ENCODE results near the gene ADSS2.

DNA sequence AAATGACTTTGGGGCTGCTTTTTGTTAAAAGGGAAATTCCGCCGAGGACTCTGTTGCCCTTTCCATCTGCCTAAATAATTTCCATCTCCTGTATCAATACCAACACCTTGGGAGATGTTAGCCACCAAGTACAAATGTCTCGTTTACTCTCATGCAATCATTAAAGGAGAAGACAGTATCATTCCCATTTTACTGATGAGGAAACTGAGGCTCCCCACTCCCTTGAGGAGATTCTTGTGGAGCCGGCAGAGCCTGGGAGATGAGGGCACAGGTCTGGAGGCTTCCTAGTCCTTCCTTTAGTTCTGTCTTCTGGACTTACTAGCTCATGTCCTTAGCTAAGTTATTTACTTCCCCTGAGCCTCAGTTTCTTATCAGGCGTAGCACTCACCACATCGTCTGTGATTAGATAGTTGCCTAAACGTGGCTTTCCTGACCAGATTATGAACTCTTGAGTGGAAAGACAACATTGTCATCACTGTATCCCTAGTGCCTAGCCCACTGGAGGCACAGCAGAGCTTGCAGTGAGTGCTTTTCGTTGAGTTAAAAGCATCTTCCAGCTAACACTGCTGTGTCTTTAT is 81.6 kb downstream of the ADSS2 start:
- TF ChIP-seq, protein P1, sequence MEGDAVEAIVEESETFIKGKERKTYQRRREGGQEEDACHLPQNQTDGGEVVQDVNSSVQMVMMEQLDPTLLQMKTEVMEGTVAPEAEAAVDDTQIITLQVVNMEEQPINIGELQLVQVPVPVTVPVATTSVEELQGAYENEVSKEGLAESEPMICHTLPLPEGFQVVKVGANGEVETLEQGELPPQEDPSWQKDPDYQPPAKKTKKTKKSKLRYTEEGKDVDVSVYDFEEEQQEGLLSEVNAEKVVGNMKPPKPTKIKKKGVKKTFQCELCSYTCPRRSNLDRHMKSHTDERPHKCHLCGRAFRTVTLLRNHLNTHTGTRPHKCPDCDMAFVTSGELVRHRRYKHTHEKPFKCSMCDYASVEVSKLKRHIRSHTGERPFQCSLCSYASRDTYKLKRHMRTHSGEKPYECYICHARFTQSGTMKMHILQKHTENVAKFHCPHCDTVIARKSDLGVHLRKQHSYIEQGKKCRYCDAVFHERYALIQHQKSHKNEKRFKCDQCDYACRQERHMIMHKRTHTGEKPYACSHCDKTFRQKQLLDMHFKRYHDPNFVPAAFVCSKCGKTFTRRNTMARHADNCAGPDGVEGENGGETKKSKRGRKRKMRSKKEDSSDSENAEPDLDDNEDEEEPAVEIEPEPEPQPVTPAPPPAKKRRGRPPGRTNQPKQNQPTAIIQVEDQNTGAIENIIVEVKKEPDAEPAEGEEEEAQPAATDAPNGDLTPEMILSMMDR (IDR thresholded peaks at IDR 0.05) = no peak
- TF ChIP-seq POLR2A (IDR thresholded peaks at IDR 0.05) = no peak

All from body of pancreas (tissue), 4 donors.